GM12878 (cell line): ENCODE results near the gene DSTYK.

Experiments
- BHLHE40 ChIP-seq, 2 experiments: fragments of 450-650 bp in 1 of 2; IDR thresholded peaks; 2 replicates each; pipeline ENCODE4 v1.6.1; 2011 to 2017; ENCODE audit warnings: low read depth in 2 of 2, borderline replicate concordance in 1 of 2, improper control_type of control experiment in 1 of 2, low read length in 1 of 2, mild to moderate bottlenecking in 1 of 2
- POLR2AphosphoS2 ChIP-seq: IDR thresholded peaks from 2 replicates; pipeline ENCODE4 v1.6.1; 2011; ENCODE audit warnings: low read depth, mild to moderate bottlenecking, low read length, improper control_type of control experiment, moderate library complexity

GRCh38 chr1:205186191-205186590 lies 25.3 kb downstream of the DSTYK start:
- TF ChIP-seq POLR2AphosphoS2 = no peak
- no peak for TF ChIP-seq BHLHE40 (IDR thresholded peaks at IDR 0.05; ENCODE audit: borderline replicate concordance in 1 of 2, low read depth in 2 of 2, low read length in 1 of 2)
